Aorta (tissue), 5 donors: Measurements from ENCODE around the gene PCDH17. TPM values are rescaled to one million over a fixed set of nuclear protein-coding genes. Genes with fewer than 3 reads are reported as not detected.

Source experiments
- ATAC-seq: fragments of 200-7000 bp; cut with Tn5 transposase; one replicate; pipeline ENCODE4 v1.9.1; 2022; ENCODE audit warnings: moderate library complexity; ENCODE audit not compliant: low FRiP score
- DNase-seq, 2 donors: peaks; one replicate each; pipeline ENCODE4 v3.0.0-alpha.2; 2020
- H3K27ac ChIP-seq, 2 donors: one replicate each; pipeline ENCODE4 v1.5.1; 2013; ENCODE audit warnings: low read length in 2 of 2, mild to moderate bottlenecking in 2 of 2, moderate library complexity in 2 of 2, control low read depth in 1 of 2, inconsistent platforms in 1 of 2, low read depth in 1 of 2
- H3K27me3 ChIP-seq, 2 donors: one replicate each; pipeline ENCODE4 v1.6.1; 2013; ENCODE audit warnings: control low read depth in 1 of 2, low read length in 1 of 2, mild to moderate bottlenecking in 1 of 2, moderate library complexity in 1 of 2; ENCODE audit not compliant: insufficient read depth in 2 of 2, control insufficient read depth in 1 of 2
- H3K36me3 ChIP-seq, 2 donors: one replicate each; pipeline ENCODE4 v1.6.1; 2013; ENCODE audit warnings: control low read depth in 1 of 2, low read length in 1 of 2, mild to moderate bottlenecking in 1 of 2; ENCODE audit not compliant: insufficient read depth in 2 of 2, control insufficient read depth in 1 of 2
- H3K4me1 ChIP-seq, 2 donors: one replicate each; pipeline ENCODE4 v1.6.1; 2013; ENCODE audit warnings: low read length in 2 of 2, control low read depth in 1 of 2, mild to moderate bottlenecking in 1 of 2, moderate library complexity in 1 of 2; ENCODE audit not compliant: insufficient read depth in 2 of 2, control insufficient read depth in 1 of 2
- H3K4me3 ChIP-seq, 2 donors: one replicate each; pipeline ENCODE4 v1.5.1; 2013; ENCODE audit warnings: low read length in 2 of 2, control low read depth in 1 of 2, mild to moderate bottlenecking in 1 of 2
- H3K9me3 ChIP-seq: one replicate; pipeline ENCODE4 v1.6.1; 2013; ENCODE audit warnings: mild to moderate bottlenecking, low read length; ENCODE audit not compliant: control insufficient read depth
- WGBS, 2 donors: extraction: QIAGEN DNeasy Blood & Tissue Kit; methylation state at CpG; one replicate each; pipeline ENCODE4 v1.1.7; 2013; 5-methylcytosine and 5-hydroxymethylcytosine counted together
- intact Hi-C, 2 donors: fragments of 100-400 bp; cut with DNase I; formaldehyde crosslinking; loops; one replicate each; pipeline versions ENCODE4 v1.14.2 to v1.15.0; 2022
- long read RNA-seq, 2 donors: library from polyadenylated mRNA; unstranded; transcript quantifications; one replicate each; pipeline ENCODE4 v2.0.0, GENCODE V29; 2020 to 2021
- polyA plus RNA-seq, 2 donors: library from polyadenylated mRNA; stranded (reverse); fragments of 200-250 nt; gene quantifications; one replicate each; pipeline ENCODE4 v1.2.3, GENCODE V29; 2013
- total RNA-seq, 2 donors: library from RNA; stranded (reverse); fragmentation: NEBNext Ultra II Directional; extraction: Animal tissue kit (Norgen Biotek cat#: 25700); gene quantifications; one replicate each; pipeline ENCODE4 v1.2.1, GENCODE V29; 2021
- donor health status: healthy with polysubstance abuse.
- donor health status: Bipolar disorder and iron deficiency.
- donor health status: DM: no; HTN: no; CAD: no.
- donor health status: DM: no; HTN: no; CAD: no.
- donor health status: DM: yes; HTN: yes; CAD: no.

PCDH17 gene
- total RNA-seq (10 to 100 TPM; 13.2 to 20.8 TPM), polyA plus RNA-seq (under 1 TPM; 0.13 TPM)
- long read RNA-seq, donor 1, full-length matches to known transcripts: 28 of 41 reads
- long read RNA-seq, donor 1, partial matches to known transcripts: 5 of 41 reads
- long read RNA-seq, donor 1, other reads (novel, unspliced or antisense): 8 of 41 reads
- long read RNA-seq, donor 2, full-length matches to known transcripts: 3 of 7 reads
- long read RNA-seq, donor 2, partial matches to known transcripts: 1 of 7 reads
- long read RNA-seq, donor 2, other reads (novel, unspliced or antisense): 3 of 7 reads

- no peaks in the 10 kb centered on the region for H3K27me3 ChIP-seq
- peak within 1 kb of the TSS; percentile 47 to 75 for H3K4me3 ChIP-seq
- H3K4me1 ChIP-seq: no peaks in the 10 kb centered on the region
- peaks cover 2% of the 10 kb centered on the region for H3K9me3 ChIP-seq
- 0 to 1% methylated on average over 32 to 33 of the region's 33 CpGs for WGBS, 2 donors
- intact Hi-C loops: no loop called here
- no peaks in the 10 kb centered on the region for H3K36me3 ChIP-seq
- DNase-seq (peak; percentile 37 to 70), ATAC-seq (peak; percentile 56)
- H3K27ac ChIP-seq: no peak within 1 kb of the TSS
Observed at GRCh38 chr13:57631596-57632275, at the start of gene PCDH17. TSS of gene PCDH17 (plus strand) at chr13:57631744. CDS start at chr13:57632547, 803 bp downstream.

GRCh38 chr13:57582032-57582431 lies 49.5 kb upstream of the PCDH17 start:
- no peak for ATAC-seq
- WGBS, 2 donors: 73 to 74% methylated on average over 6 of the region's 6 CpGs

GRCh38 chr13:57583529-57583928 lies 48.0 kb upstream of the PCDH17 start:
- Histone ChIP-seq H3K9me3 (no peaks in the 10 kb centered on the region), H3K27ac (no peak overlapping the region), H3K36me3 (no peaks in the 10 kb centered on the region), H3K4me3 (no peak overlapping the region), H3K4me1 (no peaks in the 10 kb centered on the region), H3K27me3 (no peaks in the 10 kb centered on the region)
- no peak for ATAC-seq
- intact Hi-C loops: no loop called here
- DNase-seq: no peak
- 66 to 71% methylated on average over 1 of the region's 1 CpG for WGBS, 2 donors

More at GRCh38 chr13:57582032-57582431, 49.5 kb upstream of the PCDH17 start:
- no peak for DNase-seq
- H3K4me3 ChIP-seq: no peak overlapping the region
- intact Hi-C loops: no loop called here
- no peaks in the 10 kb centered on the region for H3K4me1 ChIP-seq
- H3K27ac ChIP-seq: no peak overlapping the region
- no peaks in the 10 kb centered on the region for H3K27me3 ChIP-seq
- no peaks in the 10 kb centered on the region for H3K9me3 ChIP-seq
- H3K36me3 ChIP-seq: no peaks in the 10 kb centered on the region

- 63 to 70% methylated on average over 3 of the region's 3 CpGs for WGBS, 2 donors
- no peak overlapping the region for H3K4me3 ChIP-seq
- no peaks in the 10 kb centered on the region for H3K9me3 ChIP-seq
- no peaks in the 10 kb centered on the region for H3K27me3 ChIP-seq
- intact Hi-C loops: no loop called here
- ATAC-seq (no peak), DNase-seq (no peak)
- no peaks in the 10 kb centered on the region for H3K36me3 ChIP-seq
- H3K4me1 ChIP-seq: no peaks in the 10 kb centered on the region
- H3K27ac ChIP-seq: no peak overlapping the region
Observed at GRCh38 chr13:57588639-57589038, 42.9 kb upstream of the PCDH17 start.

- intact Hi-C loops: no loop called here
- H3K36me3 ChIP-seq: no peaks in the 10 kb centered on the region
- no peak overlapping the region for H3K4me3 ChIP-seq
- ATAC-seq: no peak
- no peaks in the 10 kb centered on the region for H3K27me3 ChIP-seq
- DNase-seq: no peak
- H3K27ac ChIP-seq: no peak overlapping the region
- no peaks in the 10 kb centered on the region for H3K9me3 ChIP-seq
- WGBS, 2 donors: 50 to 67% methylated on average over 1 of the region's 1 CpG
- H3K4me1 ChIP-seq: no peaks in the 10 kb centered on the region
Observed at GRCh38 chr13:57595775-57596174, 35.8 kb upstream of the PCDH17 start.

- intact Hi-C loops: no loop called here
- ATAC-seq (no peak), DNase-seq (no peak)
- Histone ChIP-seq H3K9me3 (no peaks in the 10 kb centered on the region), H3K4me3 (no peak overlapping the region), H3K36me3 (no peaks in the 10 kb centered on the region), H3K4me1 (no peaks in the 10 kb centered on the region), H3K27me3 (no peaks in the 10 kb centered on the region), H3K27ac (no peak overlapping the region)
- whole genome bisulfite sequencing, 2 donors: 24 to 28% methylated on average over 3 of the region's 3 CpGs
Observed at GRCh38 chr13:57601536-57601935, 30.0 kb upstream of the PCDH17 start.

GRCh38 chr13:57604442-57604841 lies 27.1 kb upstream of the PCDH17 start:
- H3K27me3 ChIP-seq: peaks cover 0 to 2% of the 10 kb centered on the region in 2 donors
- H3K27ac ChIP-seq: no peak overlapping the region
- H3K9me3 ChIP-seq: no peaks in the 10 kb centered on the region
- no peaks in the 10 kb centered on the region for H3K4me1 ChIP-seq
- WGBS, 2 donors: 48 to 53% methylated on average over 2 of the region's 2 CpGs
- no peak overlapping the region for H3K4me3 ChIP-seq
- DNase-seq (no peak), ATAC-seq (no peak)
- intact Hi-C loops: no loop called here
- H3K36me3 ChIP-seq: no peaks in the 10 kb centered on the region

- no peak overlapping the region for H3K27ac ChIP-seq
- no peaks in the 10 kb centered on the region for H3K9me3 ChIP-seq
- no peaks in the 10 kb centered on the region for H3K36me3 ChIP-seq
- DNase-seq (no peak), ATAC-seq (no peak)
- H3K4me3 ChIP-seq: no peak overlapping the region
- peaks cover 0 to 2% of the 10 kb centered on the region in 2 donors for H3K27me3 ChIP-seq
- 48 to 49% methylated on average over 5 of the region's 5 CpGs for WGBS, 2 donors
- intact Hi-C loops: no loop called here
- no peaks in the 10 kb centered on the region for H3K4me1 ChIP-seq
Observed at GRCh38 chr13:57611969-57612368, 19.6 kb upstream of the PCDH17 start.

GRCh38 chr13:57612568-57612967 lies 19.0 kb upstream of the PCDH17 start:
- no peaks in the 10 kb centered on the region for H3K4me1 ChIP-seq
- intact Hi-C loops: no loop called here
- H3K9me3 ChIP-seq: no peaks in the 10 kb centered on the region
- 8 to 24% methylated on average over 1 of the region's 1 CpG for WGBS, 2 donors
- no peak overlapping the region for H3K4me3 ChIP-seq
- no peak for DNase-seq
- ATAC-seq: no peak
- no peak overlapping the region for H3K27ac ChIP-seq
- no peaks in the 10 kb centered on the region for H3K36me3 ChIP-seq
- H3K27me3 ChIP-seq: peaks cover 0 to 2% of the 10 kb centered on the region in 2 donors
